GM12892 (cell line): ENCODE measurements around the gene TREX2.

ENCODE experiments used
- POLR2A ChIP-seq: IDR thresholded peaks from 2 replicates; pipeline ENCODE4 v1.6.1; 2011; ENCODE audit warnings: low read depth, low read length, control low read depth
- POLR2AphosphoS5 ChIP-seq: IDR thresholded peaks from 2 replicates; pipeline ENCODE4 v1.6.1; 2011; ENCODE audit warnings: low read depth, low read length, control low read depth
- TAF1 ChIP-seq: IDR thresholded peaks from 2 replicates; pipeline ENCODE4 v1.6.1; 2011; ENCODE audit warnings: low read depth, mild to moderate bottlenecking, control low read depth, low read length, borderline replicate concordance

GRCh38 chrX:153475751-153476281 is 30.0 kb upstream of the TREX2 start:
- TF ChIP-seq POLR2AphosphoS5, result no peak
- TF ChIP-seq POLR2A, result no peak
- no peak for TF ChIP-seq TAF1
